HepG2 (cell line): ENCODE results near the gene PCNX4. TPM values are rescaled to one million over a fixed set of nuclear protein-coding genes. Genes with fewer than 3 reads are reported as not detected.
A peak's percentile ranks its signal among the peaks of the same experiment; 100 is the strongest.

ENCODE experiments used
- ERF ChIP-seq: IDR thresholded peaks from 2 replicates; pipeline ENCODE4 v1.6.1; 2018; ENCODE audit warnings: missing biosample characterization, missing genetic modification reagents
- FOXK1 ChIP-seq: sonication (generic); formaldehyde crosslinking; IDR thresholded peaks from 2 replicates; pipeline ENCODE4 v1.4.0; 2020; ENCODE audit warnings: low read depth, missing genetic modification reagents, borderline replicate concordance
- HDAC1 ChIP-seq: sonication (generic); formaldehyde crosslinking; IDR thresholded peaks from 2 replicates; pipeline ENCODE4 v1.5.1; 2020; ENCODE audit warnings: mild to moderate bottlenecking, missing genetic modification reagents
- HDAC6 ChIP-seq: fragments of 200-600 bp; sonication (generic); IDR thresholded peaks from 2 replicates; pipeline ENCODE4 v1.7.0; 2017; ENCODE audit warnings: mild to moderate bottlenecking, antibody characterized with exemption, low read length, low read depth
- HNF4A ChIP-seq: sonication (generic); formaldehyde crosslinking; IDR thresholded peaks from 2 replicates; pipeline ENCODE4 v1.4.0; 2020; ENCODE audit warnings: missing genetic modification reagents
- IRX3 ChIP-seq: sonication (generic); formaldehyde crosslinking; IDR thresholded peaks from 2 replicates; pipeline ENCODE4 v1.8.1; 2023; ENCODE audit warnings: mild to moderate bottlenecking, low read depth, missing genetic modification reagents, borderline replicate concordance
- JARID2 ChIP-seq: sonication (generic); formaldehyde crosslinking; IDR thresholded peaks from 2 replicates; pipeline ENCODE4 v1.8.1; 2023; ENCODE audit warnings: missing genetic modification reagents, inconsistent platforms; ENCODE audit not compliant: insufficient replicate concordance
- MEIS1 ChIP-seq: sonication (generic); formaldehyde crosslinking; IDR thresholded peaks from 2 replicates; pipeline ENCODE4 v1.9.0; 2021; ENCODE audit warnings: mild to moderate bottlenecking, missing genetic modification reagents, moderate library complexity, borderline replicate concordance
- MTA1 ChIP-seq: sonication (generic); formaldehyde crosslinking; IDR thresholded peaks from 2 replicates; pipeline ENCODE4 v1.4.0; 2020; ENCODE audit warnings: missing genetic modification reagents, mild to moderate bottlenecking, borderline replicate concordance
- MZF1 ChIP-seq: sonication (generic); formaldehyde crosslinking; IDR thresholded peaks from 2 replicates; pipeline ENCODE4 v1.8.1; 2023; ENCODE audit warnings: mild to moderate bottlenecking, missing genetic modification reagents, borderline replicate concordance
- RFX5 ChIP-seq: IDR thresholded peaks from 2 replicates; pipeline ENCODE4 v1.6.1; 2011; ENCODE audit warnings: low read depth, low read length, improper control_type of control experiment
- RXRB ChIP-seq: IDR thresholded peaks from 2 replicates; pipeline ENCODE4 v1.6.1; 2016; ENCODE audit warnings: borderline replicate concordance, missing genetic modification reagents, missing compliant biosample characterization
- SALL2 ChIP-seq: sonication (generic); formaldehyde crosslinking; IDR thresholded peaks from 2 replicates; pipeline ENCODE4 v1.8.1; 2023; ENCODE audit warnings: mild to moderate bottlenecking, missing genetic modification reagents, inconsistent platforms
- SMAD3 ChIP-seq: sonication (generic); formaldehyde crosslinking; IDR thresholded peaks from 2 replicates; pipeline ENCODE4 v1.4.0; 2020; ENCODE audit warnings: missing genetic modification reagents
- SNAI1 ChIP-seq: sonication (generic); formaldehyde crosslinking; IDR thresholded peaks from 2 replicates; pipeline ENCODE4 v1.5.0; 2020; ENCODE audit warnings: mild to moderate bottlenecking, missing genetic modification reagents, borderline replicate concordance
- SRSF4 ChIP-seq: fragments of 200-400 bp; formaldehyde crosslinking; IDR thresholded peaks from one replicate; pipeline ENCODE4 v1.6.1; 2018; ENCODE audit warnings: mild to moderate bottlenecking, low read depth, low read length, moderate library complexity; ENCODE audit not compliant: poor library complexity, severe bottlenecking
- TEF ChIP-seq: sonication (generic); formaldehyde crosslinking; IDR thresholded peaks from 2 replicates; pipeline ENCODE4 v1.5.0; 2020; ENCODE audit warnings: missing genetic modification reagents
- ZNF12 ChIP-seq: sonication (generic); formaldehyde crosslinking; IDR thresholded peaks from 2 replicates; pipeline ENCODE4 v1.5.0; 2020; ENCODE audit warnings: missing genetic modification reagents
- ZNF317 ChIP-seq: sonication (generic); formaldehyde crosslinking; IDR thresholded peaks from 2 replicates; pipeline ENCODE4 v1.5.0; 2020; ENCODE audit warnings: mild to moderate bottlenecking, missing genetic modification reagents
- ZNF33B ChIP-seq: sonication (generic); formaldehyde crosslinking; IDR thresholded peaks from 2 replicates; pipeline ENCODE4 v1.5.1; 2020; ENCODE audit warnings: mild to moderate bottlenecking, missing genetic modification reagents
- ZNF530 ChIP-seq: sonication (generic); formaldehyde crosslinking; IDR thresholded peaks from 2 replicates; pipeline ENCODE4 v1.5.0; 2020; ENCODE audit warnings: low read depth, mild to moderate bottlenecking, missing genetic modification reagents
- ZNF598 ChIP-seq: sonication (generic); formaldehyde crosslinking; IDR thresholded peaks from 2 replicates; pipeline ENCODE4 v1.5.1; 2020; ENCODE audit warnings: mild to moderate bottlenecking, missing genetic modification reagents, borderline replicate concordance
- ZNF674 ChIP-seq: sonication (generic); formaldehyde crosslinking; IDR thresholded peaks from 2 replicates; pipeline ENCODE4 v1.5.0; 2020; ENCODE audit warnings: low read depth, mild to moderate bottlenecking, missing genetic modification reagents
- ZNF790 ChIP-seq: sonication (generic); formaldehyde crosslinking; IDR thresholded peaks from 2 replicates; pipeline ENCODE4 v1.8.0; 2022; ENCODE audit warnings: missing genetic modification reagents, mild to moderate bottlenecking, borderline replicate concordance
- ZNF883 ChIP-seq: sonication (generic); formaldehyde crosslinking; IDR thresholded peaks from 2 replicates; pipeline ENCODE4 v1.5.1; 2020; ENCODE audit warnings: mild to moderate bottlenecking, missing genetic modification reagents; ENCODE audit errors: not compliant biosample characterization
- polyA plus RNA-seq, 8 experiments: library from polyadenylated mRNA; depleted of rRNA in 3 of 8; stranded (reverse) in 7 of 8; unstranded in 1 of 8; fragments of >200 nt; fragmentation: Illumina TruSeq in 4 of 8; extraction: Trizol in 4 of 8; gene quantifications; 2 replicates each; pipeline versions ENCODE4 v1.2.1 to v1.2.3, GENCODE V29; 2011 to 2016; ENCODE audit warnings: low read depth in 4 of 8, missing spikeins in 1 of 8, mixed read lengths in 1 of 8; ENCODE audit not compliant: insufficient read depth in 1 of 8
- total RNA-seq, 5 experiments: library from RNA; depleted of rRNA; stranded (reverse); fragments of >200 nt; fragmentation: Illumina TruSeq; extraction: Trizol; gene quantifications; 2 replicates each; pipeline ENCODE4 v1.2.3, GENCODE V29; 2016; ENCODE audit warnings: low read depth in 1 of 5
- TF ChIP-seq, protein P1 (sequence below): sonication (generic); formaldehyde crosslinking; IDR thresholded peaks from 2 replicates; pipeline ENCODE4 v1.8.0; 2022; ENCODE audit warnings: mild to moderate bottlenecking, missing genetic modification reagents; ENCODE audit not compliant: insufficient replicate concordance
- TF ChIP-seq, protein P2 (sequence below): sonication (generic); formaldehyde crosslinking; IDR thresholded peaks from 2 replicates; pipeline ENCODE4 v1.4.0; 2020; ENCODE audit warnings: mild to moderate bottlenecking, missing genetic modification reagents

PCNX4 gene
- total and polyA plus RNA-seq, 2 of the 13 experiments (the other 11 are each of a cell fraction or from before 2014, with no cell fraction given): 28.6 to 43.0 TPM

DNA sequence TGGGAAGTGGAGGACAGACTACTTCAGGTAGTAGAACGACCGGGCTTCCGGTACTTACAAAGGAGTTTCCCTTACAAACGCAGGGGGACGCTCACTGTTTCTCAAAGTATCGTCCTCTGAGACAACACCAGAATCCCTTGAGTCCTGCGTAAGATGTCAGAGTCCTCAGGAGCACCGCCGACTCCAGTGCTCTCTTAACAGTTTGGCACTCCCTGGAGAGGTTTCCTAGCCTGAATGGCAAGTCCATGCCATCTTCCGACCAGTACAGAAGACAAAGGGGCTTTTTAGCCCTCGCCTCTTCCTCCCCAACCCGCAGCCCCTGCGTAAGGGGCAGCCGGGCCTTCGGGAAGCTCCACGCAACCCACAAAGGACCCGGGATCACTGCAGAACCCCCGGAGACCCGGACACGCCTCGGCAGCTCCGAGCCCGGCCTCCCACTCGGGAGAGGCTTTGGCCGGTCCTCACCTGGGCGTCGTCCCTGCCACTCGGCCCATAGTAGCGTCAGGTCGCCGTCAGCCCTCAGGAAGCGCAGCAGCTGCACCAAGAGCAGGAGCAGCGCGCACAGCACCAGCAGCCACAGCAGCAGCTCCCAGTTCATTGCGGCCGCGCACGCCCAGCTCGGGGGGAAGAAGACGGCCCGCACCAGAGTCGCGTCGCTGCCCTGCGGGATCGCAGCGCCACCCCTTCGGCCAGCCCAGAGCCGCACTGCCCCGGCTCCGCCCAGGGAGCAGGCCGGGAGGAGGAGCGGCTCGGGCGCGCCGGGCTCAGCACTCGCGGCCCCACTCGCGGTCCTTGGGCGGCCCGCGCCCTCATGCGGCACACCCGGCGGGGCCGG lies 73.2 kb downstream of the PCNX4 start, which contains the start of gene DHRS7 (continued):
- peak; percentile 73; the same call in 1 of the 2 replicates for TF ChIP-seq ZNF790 (CRISPR knock-in tag)
- TF ChIP-seq JARID2 (CRISPR knock-in tag): no peak
- TF ChIP-seq RXRB (CRISPR knock-in tag): 0 out of 2 replicates have a peak, but pooled peaks have one; percentile 11
- TF ChIP-seq RFX5: no peak
- TF ChIP-seq ERF: peak; percentile 32; the same call in 1 of the 2 replicates
- TF ChIP-seq ZNF598: peak; percentile 75; the same call in 1 of the 2 replicates
- TF ChIP-seq ZNF33B (CRISPR knock-in tag): 0 out of 2 replicates have a peak, but pooled peaks have one; percentile 85
- 0 out of 2 replicates have a peak, but pooled peaks have one; percentile 23 for TF ChIP-seq FOXK1 (CRISPR knock-in tag)
- peak; percentile 71 for TF ChIP-seq HDAC1
- 0 out of 2 replicates have a peak, but pooled peaks have one; percentile 59 for TF ChIP-seq SNAI1 (CRISPR knock-in tag)
- TF ChIP-seq HNF4A (CRISPR knock-in tag): no peak
- no peak for TF ChIP-seq SRSF4
- TF ChIP-seq MEIS1 (CRISPR knock-in tag): peak; percentile 51; the same call in 1 of the 2 replicates
- 0 out of 2 replicates have a peak, but pooled peaks have one; percentile 37 for TF ChIP-seq ZNF317 (CRISPR knock-in tag)
- no peak for TF ChIP-seq MZF1 (CRISPR knock-in tag)
- TF ChIP-seq, protein P1, sequence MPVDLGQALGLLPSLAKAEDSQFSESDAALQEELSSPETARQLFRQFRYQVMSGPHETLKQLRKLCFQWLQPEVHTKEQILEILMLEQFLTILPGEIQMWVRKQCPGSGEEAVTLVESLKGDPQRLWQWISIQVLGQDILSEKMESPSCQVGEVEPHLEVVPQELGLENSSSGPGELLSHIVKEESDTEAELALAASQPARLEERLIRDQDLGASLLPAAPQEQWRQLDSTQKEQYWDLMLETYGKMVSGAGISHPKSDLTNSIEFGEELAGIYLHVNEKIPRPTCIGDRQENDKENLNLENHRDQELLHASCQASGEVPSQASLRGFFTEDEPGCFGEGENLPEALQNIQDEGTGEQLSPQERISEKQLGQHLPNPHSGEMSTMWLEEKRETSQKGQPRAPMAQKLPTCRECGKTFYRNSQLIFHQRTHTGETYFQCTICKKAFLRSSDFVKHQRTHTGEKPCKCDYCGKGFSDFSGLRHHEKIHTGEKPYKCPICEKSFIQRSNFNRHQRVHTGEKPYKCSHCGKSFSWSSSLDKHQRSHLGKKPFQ (CRISPR knock-in tag): no peak
- TF ChIP-seq ZNF674 (CRISPR knock-in tag): no peak
- TF ChIP-seq ZNF530: no peak
- no peak for TF ChIP-seq HDAC6
- no peak for TF ChIP-seq SMAD3 (CRISPR knock-in tag)
- TF ChIP-seq IRX3: no peak
- TF ChIP-seq, protein P2, sequence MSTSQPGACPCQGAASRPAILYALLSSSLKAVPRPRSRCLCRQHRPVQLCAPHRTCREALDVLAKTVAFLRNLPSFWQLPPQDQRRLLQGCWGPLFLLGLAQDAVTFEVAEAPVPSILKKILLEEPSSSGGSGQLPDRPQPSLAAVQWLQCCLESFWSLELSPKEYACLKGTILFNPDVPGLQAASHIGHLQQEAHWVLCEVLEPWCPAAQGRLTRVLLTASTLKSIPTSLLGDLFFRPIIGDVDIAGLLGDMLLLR: no peak
- no peak for TF ChIP-seq TEF (CRISPR knock-in tag)
- TF ChIP-seq MTA1 (CRISPR knock-in tag): peak; percentile 69; the same call in 1 of the 2 replicates
- TF ChIP-seq ZNF12 (CRISPR knock-in tag): no peak; the same call in 1 of the 2 replicates
- peak; percentile 78; the same call in 1 of the 2 replicates for TF ChIP-seq SALL2 (CRISPR knock-in tag)
- peak; percentile 90 for TF ChIP-seq ZNF883 (CRISPR knock-in tag)
